Measurements from ENCODE around the gene DCAF7.
A peak's percentile ranks its signal among the peaks of the same experiment; 100 is the strongest.

DCAF7 gene

DNA sequence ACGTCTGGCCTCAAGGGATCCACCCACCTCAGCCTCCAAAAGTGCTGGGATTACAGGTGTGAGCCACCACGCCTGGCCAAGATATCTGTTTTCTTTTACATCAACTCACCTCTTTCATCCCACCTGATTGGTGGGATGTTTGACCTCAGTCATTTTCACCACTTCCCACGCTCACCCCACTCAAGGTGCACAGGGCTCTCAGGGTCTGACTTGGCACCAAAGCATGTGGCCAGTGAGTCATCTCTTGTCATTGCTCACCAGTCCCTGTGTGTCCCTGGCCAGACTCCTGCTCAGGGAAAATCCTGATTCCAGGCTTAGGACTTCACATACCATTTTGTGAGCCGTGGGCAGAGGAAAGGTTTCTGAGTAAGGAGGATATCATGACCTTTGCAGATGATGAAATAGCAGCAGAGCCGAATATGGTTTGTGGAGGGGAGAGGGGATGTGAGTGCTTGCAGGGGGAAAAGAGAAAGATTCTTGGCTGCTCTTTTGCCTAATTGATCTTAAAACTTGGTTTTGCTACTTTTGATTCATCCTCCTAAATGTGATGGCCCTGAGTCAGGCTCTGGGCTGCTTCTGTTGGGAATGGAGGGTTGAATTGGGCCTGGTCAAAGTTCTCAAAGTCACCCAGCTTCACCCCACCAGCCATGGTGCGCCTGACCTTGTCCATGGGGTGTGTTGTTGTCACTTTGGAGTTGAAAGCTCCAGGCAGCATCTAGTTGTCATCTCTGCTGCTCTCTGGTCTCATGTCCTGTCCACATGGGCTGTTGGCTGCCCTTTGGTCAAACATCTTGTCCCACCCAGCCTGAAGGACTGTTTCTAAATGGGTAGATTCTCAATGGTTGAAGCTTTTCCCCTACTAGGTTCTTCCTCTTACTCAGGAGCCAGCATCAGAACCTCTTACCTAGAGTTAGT, 33.1 kb upstream of the DCAF7 start:
- no peak overlapping the region for H3K4me3 ChIP-seq (ENCODE audit: low read depth, low read length)
- DNase-seq (ENCODE audit: low read depth) = no peak
- TF ChIP-seq, protein P1, sequence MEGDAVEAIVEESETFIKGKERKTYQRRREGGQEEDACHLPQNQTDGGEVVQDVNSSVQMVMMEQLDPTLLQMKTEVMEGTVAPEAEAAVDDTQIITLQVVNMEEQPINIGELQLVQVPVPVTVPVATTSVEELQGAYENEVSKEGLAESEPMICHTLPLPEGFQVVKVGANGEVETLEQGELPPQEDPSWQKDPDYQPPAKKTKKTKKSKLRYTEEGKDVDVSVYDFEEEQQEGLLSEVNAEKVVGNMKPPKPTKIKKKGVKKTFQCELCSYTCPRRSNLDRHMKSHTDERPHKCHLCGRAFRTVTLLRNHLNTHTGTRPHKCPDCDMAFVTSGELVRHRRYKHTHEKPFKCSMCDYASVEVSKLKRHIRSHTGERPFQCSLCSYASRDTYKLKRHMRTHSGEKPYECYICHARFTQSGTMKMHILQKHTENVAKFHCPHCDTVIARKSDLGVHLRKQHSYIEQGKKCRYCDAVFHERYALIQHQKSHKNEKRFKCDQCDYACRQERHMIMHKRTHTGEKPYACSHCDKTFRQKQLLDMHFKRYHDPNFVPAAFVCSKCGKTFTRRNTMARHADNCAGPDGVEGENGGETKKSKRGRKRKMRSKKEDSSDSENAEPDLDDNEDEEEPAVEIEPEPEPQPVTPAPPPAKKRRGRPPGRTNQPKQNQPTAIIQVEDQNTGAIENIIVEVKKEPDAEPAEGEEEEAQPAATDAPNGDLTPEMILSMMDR (IDR thresholded peaks at IDR 0.05; ENCODE audit: control insufficient read depth, extremely low read depth, insufficient read depth) = no peak

DNA sequence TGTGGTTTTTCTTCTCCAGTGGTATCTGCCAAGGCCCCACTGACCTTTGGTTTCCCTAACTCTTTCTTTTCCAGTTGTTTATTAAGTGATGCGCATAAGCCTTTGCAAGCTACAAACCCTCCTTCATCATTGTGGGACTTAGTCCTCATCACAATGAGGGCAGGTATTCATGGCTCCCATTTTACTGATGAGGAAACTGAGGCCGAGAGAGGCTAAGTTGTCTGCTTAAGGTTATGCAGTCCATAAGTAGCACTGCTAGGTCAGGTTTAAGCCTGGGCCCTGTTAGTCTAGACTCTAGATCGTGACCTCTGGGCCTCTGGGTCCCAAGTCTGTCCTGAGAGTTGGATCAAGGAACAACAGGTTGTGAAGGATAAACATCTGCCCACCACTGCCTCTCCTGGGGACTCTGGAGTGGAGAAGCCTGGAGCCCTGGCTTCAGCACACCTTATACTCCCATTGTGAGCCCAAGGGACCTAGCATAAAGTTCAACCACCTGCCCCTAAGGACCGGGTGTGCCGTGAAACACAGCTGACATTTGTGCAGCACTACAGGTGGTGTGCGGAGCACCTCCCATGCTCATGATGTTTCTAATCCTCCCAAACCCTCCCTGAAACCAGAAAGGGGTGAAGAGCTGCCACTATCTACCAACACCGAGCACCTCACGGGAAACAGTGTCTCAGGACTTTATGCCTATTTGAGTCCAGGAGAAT, 32.3 kb upstream of the DCAF7 start:
- DNase-seq (ENCODE audit: low read depth) = no peak

DNA sequence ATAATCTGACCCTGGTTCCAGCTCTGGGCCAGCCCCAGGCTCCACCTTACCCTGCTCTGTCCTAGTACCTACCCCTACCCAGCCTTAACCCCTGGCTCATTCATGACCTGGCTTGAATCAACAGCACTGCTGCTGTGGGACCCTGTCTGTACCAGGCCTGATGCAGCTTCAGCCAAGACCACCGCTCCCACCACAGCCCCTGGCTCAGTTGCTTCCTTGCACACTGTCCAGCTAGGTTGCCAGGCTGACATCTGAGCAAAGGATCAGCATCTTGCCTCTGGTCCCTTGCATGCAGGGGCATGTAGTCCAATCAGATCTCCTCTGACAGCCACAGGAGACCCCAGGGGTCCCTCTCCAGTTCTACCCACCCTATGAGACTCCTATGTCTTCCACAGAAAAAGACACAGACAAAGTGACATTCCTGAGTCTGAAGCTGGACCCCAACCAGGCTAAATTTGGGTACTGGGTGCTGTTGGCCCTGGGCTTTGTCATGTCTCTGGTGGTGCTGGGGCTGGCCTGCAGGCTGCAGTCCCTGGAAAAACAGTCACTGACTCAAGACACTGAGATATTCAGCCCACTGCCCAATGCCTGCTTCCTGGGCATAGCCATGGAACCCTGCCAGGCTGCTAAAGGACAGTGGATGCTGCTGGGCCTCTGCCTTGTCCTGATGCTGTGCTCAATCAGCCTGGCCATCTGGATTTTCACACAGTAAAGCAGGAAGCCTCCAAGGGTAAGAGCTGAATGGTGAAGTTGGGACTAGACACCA, 31.0 kb upstream of the DCAF7 start:
- DNase-seq (ENCODE audit: low read depth) = no peak
- H3K4me3 ChIP-seq (ENCODE audit: low read depth, low read length) = no peak overlapping the region
- TF ChIP-seq, protein P1 (IDR thresholded peaks at IDR 0.05; ENCODE audit: control insufficient read depth, extremely low read depth, insufficient read depth) = no peak

More for the DNA sequence above, 32.3 kb upstream of the DCAF7 start:
- no peak overlapping the region for H3K4me3 ChIP-seq (ENCODE audit: low read depth, low read length)
- TF ChIP-seq, protein P1 (IDR thresholded peaks at IDR 0.05; ENCODE audit: control insufficient read depth, extremely low read depth, insufficient read depth) = no peak

DNA sequence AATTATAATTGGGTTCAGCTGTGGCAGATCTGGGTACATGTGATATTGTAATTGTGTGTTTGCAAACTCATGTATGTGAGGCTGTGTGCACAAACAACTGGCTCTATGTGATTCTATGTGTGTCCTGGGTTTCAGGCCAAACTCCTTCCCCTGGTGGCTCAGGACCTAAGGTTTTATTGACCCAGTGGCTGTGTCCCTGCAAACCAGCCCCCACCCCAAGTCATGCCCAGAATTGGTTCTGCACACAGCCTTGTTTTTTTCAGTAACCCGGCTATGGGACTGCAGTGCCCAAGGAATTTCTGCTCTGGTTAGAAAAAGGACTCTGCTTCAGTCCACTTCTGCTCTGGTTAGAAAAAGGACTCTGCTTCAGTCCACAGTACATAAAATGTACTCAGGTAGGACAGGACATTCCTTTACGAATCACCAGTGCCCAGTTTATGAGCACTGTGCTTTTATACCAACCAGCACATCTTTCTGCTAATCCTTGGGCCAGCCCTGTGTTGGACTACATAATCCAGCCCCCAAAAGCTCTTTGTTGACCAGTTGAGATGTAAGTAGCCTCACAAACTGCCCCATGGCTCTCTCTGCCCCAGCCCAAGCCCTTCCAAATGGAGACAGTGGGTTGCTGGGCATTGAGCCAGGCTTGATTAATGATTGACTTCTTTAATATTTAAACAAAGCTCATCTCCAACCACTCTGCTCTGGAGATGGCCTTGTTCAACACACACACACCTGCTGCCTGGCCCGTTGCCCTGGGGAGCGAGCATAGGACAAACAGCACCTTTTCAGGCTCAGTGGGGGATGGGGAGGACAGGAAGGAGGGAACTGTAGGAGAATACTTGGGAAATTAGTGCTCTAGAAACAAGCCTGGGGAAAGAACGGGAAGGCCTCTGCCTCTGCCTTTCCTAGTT, 30.1 kb upstream of the DCAF7 start:
- H3K4me3 ChIP-seq (ENCODE audit: low read depth, low read length) = peak overlapping the region; percentile 22; the same call in 1 of the 2 replicates
- peak; percentile 92 for DNase-seq (ENCODE audit: low read depth)
- TF ChIP-seq, protein P1 (IDR thresholded peaks at IDR 0.05; ENCODE audit: control insufficient read depth, extremely low read depth, insufficient read depth) = no peak

DNA sequence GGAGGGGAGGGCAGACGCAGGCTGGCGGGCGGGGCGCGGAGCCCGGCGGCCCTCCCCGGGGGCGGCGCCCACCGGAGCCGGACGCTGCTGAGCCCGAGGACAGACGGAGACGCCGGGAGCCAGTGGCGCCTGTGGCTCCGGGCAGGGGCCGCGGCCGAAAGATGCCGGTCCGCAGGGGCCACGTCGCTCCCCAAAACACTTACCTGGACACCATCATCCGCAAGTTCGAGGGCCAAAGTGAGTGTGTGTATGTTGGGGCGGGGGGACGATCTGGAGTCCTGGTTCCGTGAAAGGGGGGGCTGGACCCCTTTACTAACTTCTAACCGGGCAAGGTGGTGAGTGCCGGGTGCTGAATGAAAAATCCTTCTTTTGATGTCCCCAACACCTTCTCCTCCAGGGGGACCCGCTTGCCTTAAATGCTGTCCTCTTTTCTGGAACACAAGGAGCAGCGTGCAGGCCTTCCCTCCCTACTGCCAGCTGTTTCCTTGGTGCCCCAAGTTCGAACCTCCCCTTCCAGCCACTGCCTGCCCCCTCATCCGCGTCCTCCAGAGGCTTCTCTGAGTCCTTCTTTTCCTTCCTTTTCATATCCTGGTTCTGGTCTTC, 26.9 kb upstream of the DCAF7 start, which contains the start of gene KCNH6:
Gene KCNH6 (plus strand): TSS at position 106 of the 603 bp plus-strand sequence. CDS start 56 bp downstream, at position 162.
- H3K4me3 ChIP-seq (ENCODE audit: low read depth, low read length) = no peak within 1 kb of the TSS
- no peak for DNase-seq (ENCODE audit: low read depth)

More for the DNA sequence above, 26.9 kb upstream of the DCAF7 start, which contains the start of gene KCNH6:
- TF ChIP-seq, protein P1 (IDR thresholded peaks at IDR 0.05; ENCODE audit: control insufficient read depth, extremely low read depth, insufficient read depth) = no peak
